GM12874 (cell line): ENCODE measurements around the gene ZDHHC6.

Experiments used
- TF ChIP-seq, protein P1 (sequence below): IDR thresholded peaks from 2 replicates; pipeline ENCODE4 v1.5.1; 2011; ENCODE audit warnings: low read depth, mild to moderate bottlenecking, control low read depth, low read length, moderate library complexity; ENCODE audit not compliant: insufficient read depth

ZDHHC6 gene, protein sequence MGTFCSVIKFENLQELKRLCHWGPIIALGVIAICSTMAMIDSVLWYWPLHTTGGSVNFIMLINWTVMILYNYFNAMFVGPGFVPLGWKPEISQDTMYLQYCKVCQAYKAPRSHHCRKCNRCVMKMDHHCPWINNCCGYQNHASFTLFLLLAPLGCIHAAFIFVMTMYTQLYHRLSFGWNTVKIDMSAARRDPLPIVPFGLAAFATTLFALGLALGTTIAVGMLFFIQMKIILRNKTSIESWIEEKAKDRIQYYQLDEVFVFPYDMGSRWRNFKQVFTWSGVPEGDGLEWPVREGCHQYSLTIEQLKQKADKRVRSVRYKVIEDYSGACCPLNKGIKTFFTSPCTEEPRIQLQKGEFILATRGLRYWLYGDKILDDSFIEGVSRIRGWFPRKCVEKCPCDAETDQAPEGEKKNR

DNA sequence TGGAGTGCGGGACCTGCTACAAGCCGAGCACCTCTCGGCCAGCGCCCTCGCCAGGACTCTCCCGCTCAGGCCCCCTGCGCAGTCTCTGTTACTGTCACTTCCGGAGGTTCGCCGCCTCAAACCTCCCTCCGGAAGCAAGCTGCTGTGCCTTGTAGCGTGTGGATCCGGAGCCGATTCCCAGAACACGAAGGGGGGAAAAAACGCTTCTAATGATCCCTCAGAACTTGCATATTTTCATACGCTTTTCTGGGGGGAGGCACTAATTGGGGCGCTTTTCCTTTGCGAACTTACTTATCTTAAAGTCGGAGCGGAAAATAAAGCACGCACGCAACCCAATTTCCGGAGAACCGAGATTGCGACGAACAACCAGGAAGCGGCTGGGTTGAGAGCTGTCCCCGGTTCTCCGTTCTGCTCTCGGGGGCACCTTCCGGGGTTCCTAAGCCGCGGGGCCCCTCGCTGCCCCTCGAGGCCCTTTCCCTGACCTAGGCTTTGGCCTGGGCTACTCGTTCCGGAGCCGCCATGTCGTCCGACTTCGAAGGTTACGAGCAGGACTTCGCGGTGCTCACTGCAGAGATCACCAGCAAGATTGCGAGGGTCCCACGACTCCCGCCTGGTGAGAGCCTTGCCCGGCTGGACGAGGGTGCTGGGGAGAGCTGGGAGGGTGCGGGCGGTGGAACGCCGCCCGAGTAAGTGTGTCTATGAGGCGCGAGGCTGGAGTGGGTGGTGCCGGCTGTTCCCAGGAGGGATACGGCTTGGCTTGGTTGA, at the start of gene ZDHHC6, which contains the start of gene VTI1A:
Gene ZDHHC6 (minus strand): TSS at position 60 of the 765 bp plus-strand sequence. CDS start 1,478 bp downstream, outside the sequence.
Gene VTI1A (plus strand): TSS at position 361 of the 765 bp plus-strand sequence. CDS start 159 bp downstream, at position 520.
- TF ChIP-seq, protein P1, sequence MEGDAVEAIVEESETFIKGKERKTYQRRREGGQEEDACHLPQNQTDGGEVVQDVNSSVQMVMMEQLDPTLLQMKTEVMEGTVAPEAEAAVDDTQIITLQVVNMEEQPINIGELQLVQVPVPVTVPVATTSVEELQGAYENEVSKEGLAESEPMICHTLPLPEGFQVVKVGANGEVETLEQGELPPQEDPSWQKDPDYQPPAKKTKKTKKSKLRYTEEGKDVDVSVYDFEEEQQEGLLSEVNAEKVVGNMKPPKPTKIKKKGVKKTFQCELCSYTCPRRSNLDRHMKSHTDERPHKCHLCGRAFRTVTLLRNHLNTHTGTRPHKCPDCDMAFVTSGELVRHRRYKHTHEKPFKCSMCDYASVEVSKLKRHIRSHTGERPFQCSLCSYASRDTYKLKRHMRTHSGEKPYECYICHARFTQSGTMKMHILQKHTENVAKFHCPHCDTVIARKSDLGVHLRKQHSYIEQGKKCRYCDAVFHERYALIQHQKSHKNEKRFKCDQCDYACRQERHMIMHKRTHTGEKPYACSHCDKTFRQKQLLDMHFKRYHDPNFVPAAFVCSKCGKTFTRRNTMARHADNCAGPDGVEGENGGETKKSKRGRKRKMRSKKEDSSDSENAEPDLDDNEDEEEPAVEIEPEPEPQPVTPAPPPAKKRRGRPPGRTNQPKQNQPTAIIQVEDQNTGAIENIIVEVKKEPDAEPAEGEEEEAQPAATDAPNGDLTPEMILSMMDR, result peak; percentile 40

DNA sequence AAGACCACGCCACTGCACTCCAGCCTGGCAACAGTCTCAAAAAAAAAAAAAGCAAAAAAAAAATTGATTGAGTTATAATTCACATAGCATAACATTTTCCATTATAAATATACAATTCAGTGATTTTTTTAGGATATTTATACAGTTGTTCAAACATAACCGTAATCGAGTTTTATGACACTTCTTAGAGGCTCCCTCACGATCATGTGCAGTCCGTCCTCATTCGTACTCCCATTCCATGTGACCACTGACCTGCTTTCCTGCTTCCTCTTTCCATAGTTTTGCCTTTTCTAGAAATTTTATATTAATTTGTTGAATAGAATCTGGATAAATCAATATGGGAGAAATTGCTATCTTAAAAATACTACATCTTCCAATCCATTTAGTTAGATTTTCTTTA, 46.0 kb upstream of the ZDHHC6 start:
- TF ChIP-seq, protein P1, result no peak

DNA sequence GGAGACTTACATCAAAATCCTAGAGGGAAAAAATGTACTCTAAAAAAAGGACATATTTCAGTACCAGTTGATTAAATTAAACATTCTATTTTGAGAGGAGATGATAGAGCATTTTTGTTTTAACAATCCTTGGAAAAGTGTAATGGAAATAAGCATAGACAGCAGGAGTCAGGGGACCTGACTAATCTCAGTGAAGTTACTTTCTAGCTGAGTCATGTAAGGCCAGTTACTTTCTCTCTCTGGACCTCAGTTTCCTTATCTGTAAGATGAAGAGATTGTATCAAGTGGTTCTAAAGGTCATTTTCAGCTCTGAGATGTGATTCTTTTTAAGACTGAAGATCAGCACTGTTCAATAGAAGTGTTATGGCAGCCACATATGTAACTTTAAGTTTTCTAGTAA, 44.4 kb upstream of the ZDHHC6 start:
- TF ChIP-seq, protein P1, result no peak

DNA sequence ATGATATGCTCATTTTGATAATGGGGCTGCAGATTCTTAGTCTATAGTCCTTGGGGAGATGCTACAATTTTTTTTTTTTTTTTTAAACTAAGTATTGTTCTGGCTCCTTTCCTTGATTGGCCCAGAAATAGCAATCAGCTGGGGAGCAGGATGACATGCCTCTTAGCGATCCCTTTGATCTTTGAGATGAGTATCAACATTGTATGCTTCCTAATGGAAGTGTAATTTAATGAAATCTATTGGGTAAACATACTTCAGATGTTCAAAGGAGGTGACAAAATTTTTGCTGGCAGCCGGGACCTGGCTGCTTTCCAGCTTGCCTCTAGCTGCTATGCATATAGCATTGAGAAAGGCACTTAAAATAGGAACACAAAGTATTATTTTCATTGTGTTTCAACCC, 43.8 kb upstream of the ZDHHC6 start:
- TF ChIP-seq, protein P1, result no peak

DNA sequence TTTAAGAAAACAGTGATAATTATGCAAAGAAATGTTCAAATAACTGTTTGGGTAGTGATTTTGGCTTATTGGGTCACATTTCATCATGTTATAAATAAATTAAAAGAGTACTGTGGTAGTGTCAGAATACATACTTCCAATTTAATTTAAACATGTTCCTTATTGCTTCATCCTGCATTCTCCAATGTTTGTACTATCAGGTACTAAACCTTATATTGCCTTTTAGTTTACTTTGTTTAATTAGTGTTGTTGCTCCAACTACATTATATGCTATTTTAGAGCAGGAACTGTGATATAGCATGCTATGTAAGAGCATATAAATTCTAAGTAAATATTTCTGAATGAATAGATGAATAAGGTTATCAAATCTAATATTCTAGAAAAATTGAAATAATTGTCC, 41.2 kb upstream of the ZDHHC6 start:
- TF ChIP-seq, protein P1, result no peak

DNA sequence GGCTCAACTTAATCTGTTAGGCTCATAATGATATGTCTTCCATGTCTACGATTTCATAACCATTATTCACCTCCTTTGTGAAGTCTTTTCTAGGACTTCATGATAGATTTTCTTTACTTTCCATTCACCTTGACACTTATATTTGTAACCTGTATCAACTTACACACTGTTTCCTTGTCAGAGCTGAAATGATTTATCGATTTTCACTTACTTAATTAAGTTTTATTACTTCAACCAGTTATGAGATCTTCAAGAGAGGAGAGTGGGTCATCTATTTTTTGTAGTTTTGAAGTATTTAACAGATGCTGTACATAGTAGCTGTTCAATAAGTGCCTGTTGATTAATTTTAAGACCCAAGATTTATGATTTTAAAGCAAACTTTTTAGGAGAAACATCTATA, 37.7 kb upstream of the ZDHHC6 start:
- TF ChIP-seq, protein P1, result no peak

DNA sequence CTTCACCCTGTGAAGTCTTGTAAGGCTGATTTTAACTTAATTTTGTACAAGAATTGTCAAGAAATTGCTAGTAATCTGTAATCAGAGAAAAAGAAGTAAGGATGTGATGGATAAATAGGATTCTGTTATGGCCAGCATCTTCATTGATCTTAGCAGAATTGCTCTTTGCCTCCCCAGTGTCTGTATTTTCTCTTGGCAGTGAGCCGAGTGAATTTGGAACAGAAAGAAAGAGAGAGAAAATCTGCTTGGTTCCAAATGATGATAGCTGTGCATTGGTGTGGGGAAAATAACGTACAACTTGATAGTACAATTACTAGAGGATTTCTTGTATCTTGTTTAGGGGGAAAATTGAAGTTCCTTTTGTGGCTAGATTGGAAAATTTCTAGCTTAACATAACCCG, 34.9 kb upstream of the ZDHHC6 start:
- TF ChIP-seq, protein P1, result no peak
